Measurements from ENCODE around the gene COL1A1. TPM values are rescaled to one million over a fixed set of nuclear protein-coding genes. Genes with fewer than 3 reads are reported as not detected.

COL1A1 gene
- total and polyA plus RNA-seq, 5 donors from 2014 or later, result 26.2 TPM; not detected in 4

GRCh38 chr17:50212121-50212843 is 10.9 kb upstream of the COL1A1 start:
- Mint-ChIP-seq H3K9me3 (no peaks in the 10 kb centered on the region), H3K4me1 (peaks cover 0 to 4% (median 3%) of the 10 kb centered on the region in 4 donors), H3K27me3 (peaks cover 27% of the 10 kb centered on the region), H3K4me3 (no peak overlapping the region), H3K27ac (no peak overlapping the region), H3K36me3 (no peaks in the 10 kb centered on the region)
- Histone ChIP-seq H3K4me1 (ENCODE audit: control insufficient read depth, insufficient read depth, low read length, poor library complexity, severe bottlenecking) (no peaks in the 10 kb centered on the region), H3K27ac (ENCODE audit: insufficient read depth, low read length, poor library complexity, severe bottlenecking) (no peak overlapping the region), H3K9me3 (ENCODE audit: control insufficient read depth in 2 of 2, low read length in 2 of 2) (no peaks in the 10 kb centered on the region), H3K36me3 (ENCODE audit: control insufficient read depth, insufficient read depth, low read length) (no peaks in the 10 kb centered on the region), H3K4me3 (ENCODE audit: low read depth, low read length) (no peak overlapping the region), H3K27me3 (ENCODE audit: control insufficient read depth, insufficient read depth, low read length) (peaks cover 4% of the 10 kb centered on the region)
- no peak for DNase-seq
- ATAC-seq (ENCODE audit: low read depth in 2 of 2), result no peak

GRCh38 chr17:50211249-50212120 is 10.1 kb upstream of the COL1A1 start:
- Mint-ChIP-seq H3K4me3 (no peak overlapping the region), H3K9me3 (no peaks in the 10 kb centered on the region), H3K27ac (no peak overlapping the region), H3K4me1 (peaks cover 0 to 9% (median 3%) of the 10 kb centered on the region in 4 donors), H3K36me3 (no peaks in the 10 kb centered on the region), H3K27me3 (peaks cover 33% of the 10 kb centered on the region)
- Histone ChIP-seq H3K4me1 (ENCODE audit: control insufficient read depth, insufficient read depth, low read length, poor library complexity, severe bottlenecking) (no peaks in the 10 kb centered on the region), H3K4me3 (ENCODE audit: low read depth, low read length) (no peak overlapping the region), H3K27ac (ENCODE audit: insufficient read depth, low read length, poor library complexity, severe bottlenecking) (no peak overlapping the region), H3K27me3 (ENCODE audit: control insufficient read depth, insufficient read depth, low read length) (peaks cover 4% of the 10 kb centered on the region), H3K9me3 (ENCODE audit: control insufficient read depth in 2 of 2, low read length in 2 of 2) (no peaks in the 10 kb centered on the region), H3K36me3 (ENCODE audit: control insufficient read depth, insufficient read depth, low read length) (no peaks in the 10 kb centered on the region)
- DNase-seq (no peak), ATAC-seq (ENCODE audit: low read depth in 2 of 2) (no peak)

- Mint-ChIP-seq H3K36me3 (no peaks in the 10 kb centered on the region), H3K4me1 (peaks cover 0 to 9% (median 3%) of the 10 kb centered on the region in 4 donors), H3K27me3 (peaks cover 42% of the 10 kb centered on the region), H3K27ac (no peak overlapping the region), H3K4me3 (no peak overlapping the region), H3K9me3 (no peaks in the 10 kb centered on the region)
- no peaks in the 10 kb centered on the region for H3K9me3 ChIP-seq (ENCODE audit: control insufficient read depth in 2 of 2, low read length in 2 of 2)
- ATAC-seq (ENCODE audit: low read depth in 2 of 2) (no peak), DNase-seq (no peak)
- no peak overlapping the region for H3K4me3 ChIP-seq (ENCODE audit: low read depth, low read length)
- peaks cover 5% of the 10 kb centered on the region for H3K27me3 ChIP-seq (ENCODE audit: control insufficient read depth, insufficient read depth, low read length)
- H3K36me3 ChIP-seq (ENCODE audit: control insufficient read depth, insufficient read depth, low read length), result no peaks in the 10 kb centered on the region
- no peaks in the 10 kb centered on the region for H3K4me1 ChIP-seq (ENCODE audit: control insufficient read depth, insufficient read depth, low read length, poor library complexity, severe bottlenecking)
- H3K27ac ChIP-seq (ENCODE audit: insufficient read depth, low read length, poor library complexity, severe bottlenecking), result no peak overlapping the region
Measured at GRCh38 chr17:50210240-50211225, 9.1 kb upstream of the COL1A1 start.

GRCh38 chr17:50209472-50210239 is 8.2 kb upstream of the COL1A1 start:
- ATAC-seq (ENCODE audit: low read depth in 2 of 2) (no peak), DNase-seq (no peak)
- no peak overlapping the region for H3K27ac ChIP-seq (ENCODE audit: insufficient read depth, low read length, poor library complexity, severe bottlenecking)
- no peaks in the 10 kb centered on the region for H3K36me3 Mint-ChIP-seq
- H3K27ac Mint-ChIP-seq, result no peak overlapping the region
- no peaks in the 10 kb centered on the region for H3K36me3 ChIP-seq (ENCODE audit: control insufficient read depth, insufficient read depth, low read length)
- H3K27me3 Mint-ChIP-seq, result peaks cover 50% of the 10 kb centered on the region
- H3K9me3 ChIP-seq (ENCODE audit: control insufficient read depth in 2 of 2, low read length in 2 of 2), result no peaks in the 10 kb centered on the region
- no peaks in the 10 kb centered on the region for H3K4me1 ChIP-seq (ENCODE audit: control insufficient read depth, insufficient read depth, low read length, poor library complexity, severe bottlenecking)
- H3K9me3 Mint-ChIP-seq, result no peaks in the 10 kb centered on the region
- no peak overlapping the region for H3K4me3 ChIP-seq (ENCODE audit: low read depth, low read length)
- peaks cover 5% of the 10 kb centered on the region for H3K27me3 ChIP-seq (ENCODE audit: control insufficient read depth, insufficient read depth, low read length)
- peaks cover 0 to 9% (median 5%) of the 10 kb centered on the region in 4 donors for H3K4me1 Mint-ChIP-seq
- no peak overlapping the region for H3K4me3 Mint-ChIP-seq

- H3K27me3 Mint-ChIP-seq, result peaks cover 50% of the 10 kb centered on the region
- H3K27me3 ChIP-seq (ENCODE audit: control insufficient read depth, insufficient read depth, low read length), result peaks cover 5% of the 10 kb centered on the region
- ATAC-seq (ENCODE audit: low read depth in 2 of 2), result no peak
Measured at GRCh38 chr17:50209133-50209471, 7.7 kb upstream of the COL1A1 start.

GRCh38 chr17:50208611-50209061 is 7.2 kb upstream of the COL1A1 start:
- H3K36me3 ChIP-seq (ENCODE audit: control insufficient read depth, insufficient read depth, low read length), result no peaks in the 10 kb centered on the region
- Mint-ChIP-seq H3K9me3 (no peaks in the 10 kb centered on the region), H3K27me3 (peaks cover 54% of the 10 kb centered on the region), H3K4me1 (peaks cover 0 to 9% (median 5%) of the 10 kb centered on the region in 4 donors), H3K27ac (no peak overlapping the region), H3K36me3 (no peaks in the 10 kb centered on the region), H3K4me3 (no peak overlapping the region)
- ATAC-seq (ENCODE audit: low read depth in 2 of 2), result no peak
- H3K27me3 ChIP-seq (ENCODE audit: control insufficient read depth, insufficient read depth, low read length), result peaks cover 5% of the 10 kb centered on the region
- H3K9me3 ChIP-seq (ENCODE audit: control insufficient read depth in 2 of 2, low read length in 2 of 2), result no peaks in the 10 kb centered on the region
- H3K27ac ChIP-seq (ENCODE audit: insufficient read depth, low read length, poor library complexity, severe bottlenecking), result no peak overlapping the region
- no peaks in the 10 kb centered on the region for H3K4me1 ChIP-seq (ENCODE audit: control insufficient read depth, insufficient read depth, low read length, poor library complexity, severe bottlenecking)
- no peak overlapping the region for H3K4me3 ChIP-seq (ENCODE audit: low read depth, low read length)
- DNase-seq, result no peak

More at GRCh38 chr17:50209133-50209471, 7.7 kb upstream of the COL1A1 start:
- Mint-ChIP-seq H3K36me3 (no peaks in the 10 kb centered on the region), H3K9me3 (no peaks in the 10 kb centered on the region), H3K4me3 (no peak overlapping the region), H3K27ac (no peak overlapping the region), H3K4me1 (peaks cover 0 to 9% (median 5%) of the 10 kb centered on the region in 4 donors)
- no peaks in the 10 kb centered on the region for H3K4me1 ChIP-seq (ENCODE audit: control insufficient read depth, insufficient read depth, low read length, poor library complexity, severe bottlenecking)
- no peaks in the 10 kb centered on the region for H3K36me3 ChIP-seq (ENCODE audit: control insufficient read depth, insufficient read depth, low read length)
- H3K4me3 ChIP-seq (ENCODE audit: low read depth, low read length), result no peak overlapping the region
- H3K9me3 ChIP-seq (ENCODE audit: control insufficient read depth in 2 of 2, low read length in 2 of 2), result no peaks in the 10 kb centered on the region
- no peak for DNase-seq
- no peak overlapping the region for H3K27ac ChIP-seq (ENCODE audit: insufficient read depth, low read length, poor library complexity, severe bottlenecking)
